ENCODE results near the gene GALC.

The GALC gene

GRCh38 chr14:88005978-88006851 is 13.2 kb upstream of the GALC start:
- DNase-seq (ENCODE audit: low spot score): no peak

DNA sequence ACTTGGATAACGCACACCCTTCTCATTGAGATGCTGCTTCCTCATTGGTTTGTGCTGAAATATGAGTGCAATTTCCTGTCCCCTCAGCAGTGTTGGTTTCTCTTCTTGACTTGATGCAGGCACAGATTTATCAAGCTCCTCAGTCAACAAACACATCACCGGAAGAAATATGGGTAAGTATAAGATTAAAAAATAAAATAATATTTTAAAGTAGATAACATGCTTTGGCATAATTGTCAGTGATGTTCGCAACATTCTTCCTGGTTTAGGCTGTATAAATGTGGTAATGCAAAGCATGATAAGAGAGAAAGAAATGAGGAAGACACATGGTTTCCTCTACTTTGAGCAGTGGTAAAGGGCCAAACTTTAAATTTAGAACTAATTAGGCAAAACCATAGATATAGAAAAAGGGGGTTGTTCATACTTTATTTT is 12.1 kb upstream of the GALC start, which contains the start of gene GPR65:
TSS of gene GPR65 (plus strand) at position 86 of the 432 bp plus-strand sequence. CDS start 5,713 bp downstream, outside the sequence.
- DNase-seq (ENCODE audit: low spot score): no peak

DNA sequence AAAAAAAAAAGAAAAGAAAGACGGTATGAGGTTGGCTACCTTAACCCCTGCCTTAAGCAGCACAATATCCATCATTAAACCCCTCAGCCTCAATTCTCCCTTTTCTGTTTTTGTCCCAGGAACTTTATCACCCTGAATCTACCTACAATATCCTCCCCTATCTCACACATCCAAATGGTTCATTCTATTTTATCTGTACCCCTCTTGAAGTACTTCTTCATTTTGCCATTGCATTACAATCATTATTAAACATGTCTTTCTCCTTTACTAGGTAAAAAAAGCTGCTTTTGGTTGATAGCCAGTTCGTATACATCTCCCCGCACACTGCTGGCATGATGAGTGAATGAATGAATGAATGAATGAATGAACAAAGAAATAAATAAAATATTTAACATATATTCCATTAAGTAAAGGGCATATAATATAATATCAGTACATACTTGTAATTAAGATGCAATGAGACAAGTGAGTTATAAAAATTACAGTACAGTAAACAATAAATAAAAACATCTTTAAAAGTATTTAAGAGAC is 11.6 kb upstream of the GALC start:
- DNase-seq (ENCODE audit: low spot score): no peak

- no peak for DNase-seq (ENCODE audit: low spot score)
Measured at GRCh38 chr14:88003425-88003824, 10.4 kb upstream of the GALC start.

DNA sequence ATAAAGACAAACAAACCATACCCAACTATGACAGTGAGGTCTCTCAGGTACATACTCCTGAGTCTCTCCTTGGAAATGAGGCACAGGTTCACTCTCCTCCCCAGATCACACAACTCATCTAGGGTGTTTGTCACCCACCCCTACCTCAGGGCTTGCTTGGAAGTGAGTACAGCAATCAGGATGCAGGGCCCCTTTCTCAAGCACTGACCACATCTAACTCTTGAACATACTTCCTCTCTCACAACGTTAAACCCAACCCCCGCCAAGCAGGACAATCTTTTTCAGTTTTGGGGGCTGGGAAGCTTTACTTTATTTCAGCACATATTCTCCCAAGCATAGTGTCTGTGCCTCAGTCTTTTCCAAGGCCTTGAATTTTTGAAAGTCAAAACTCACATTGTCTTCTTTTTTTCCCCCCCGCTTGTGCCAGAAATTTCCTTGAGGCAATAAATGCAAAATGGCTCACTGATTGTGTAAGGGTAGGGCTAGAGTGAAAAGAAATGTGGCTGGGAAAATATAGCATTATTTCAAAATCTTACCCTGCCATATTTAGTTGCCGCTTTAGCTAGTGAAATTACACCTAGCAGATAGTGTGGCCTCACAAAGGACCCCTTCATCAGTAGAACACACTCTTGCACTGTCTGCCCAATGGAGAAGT is 9.6 kb upstream of the GALC start:
- DNase-seq (ENCODE audit: low spot score): no peak

DNA sequence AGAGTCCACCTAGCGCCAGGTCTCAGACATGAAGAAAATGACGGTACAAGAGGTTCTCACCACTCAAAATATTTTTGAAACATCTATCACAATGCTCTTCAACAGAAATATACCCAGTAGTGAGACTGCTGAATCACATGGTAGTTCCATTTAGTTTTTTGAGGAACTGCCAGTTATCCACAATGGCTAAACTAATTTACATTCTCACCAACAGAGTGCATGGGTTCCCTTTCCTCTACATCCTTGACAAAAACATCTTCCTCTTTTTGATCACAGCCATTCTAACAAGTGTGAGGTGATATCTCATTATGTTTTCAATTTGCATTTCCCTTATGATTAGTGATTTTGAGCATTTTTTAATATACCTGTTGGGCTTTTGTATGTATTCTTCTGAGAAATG is 6.3 kb upstream of the GALC start:
- no peak for DNase-seq (ENCODE audit: low spot score)

DNA sequence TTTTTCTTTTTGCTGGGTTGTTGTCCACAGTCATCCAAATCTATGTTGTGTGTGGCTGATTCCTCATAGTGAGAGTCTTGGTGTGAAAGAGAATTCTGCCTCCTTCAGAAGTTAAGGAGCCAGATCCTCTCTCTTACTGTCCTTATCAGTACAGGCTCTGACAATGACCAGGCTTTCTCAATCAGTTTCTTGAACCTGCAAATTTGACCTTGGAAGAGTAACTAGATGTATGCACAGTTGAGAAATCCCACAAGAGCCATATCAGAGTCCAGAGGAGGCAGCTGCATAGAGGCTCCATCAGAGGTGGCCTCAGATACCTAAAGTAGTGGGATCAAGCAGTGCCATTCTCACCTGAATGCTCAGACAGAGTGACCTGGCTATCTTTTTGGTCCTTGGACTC is 5.5 kb upstream of the GALC start:
- no peak for DNase-seq (ENCODE audit: low spot score)

DNA sequence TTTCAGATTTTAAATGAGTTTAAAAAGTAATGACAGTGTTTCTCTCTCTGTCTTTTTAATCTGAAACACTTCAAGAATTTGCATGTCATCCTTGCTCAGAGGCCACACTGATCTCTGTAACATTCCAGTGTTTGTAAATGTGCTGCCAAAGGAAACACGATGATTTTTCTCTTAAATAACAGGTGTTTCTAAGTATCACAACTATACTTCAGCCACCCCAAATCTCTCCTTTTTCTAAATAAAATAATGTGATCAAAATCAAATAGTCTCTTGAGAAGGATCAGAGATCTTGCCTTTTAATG is 3.3 kb upstream of the GALC start:
- no peak for DNase-seq (ENCODE audit: low spot score)

- no peak for DNase-seq (ENCODE audit: low spot score)
Measured at GRCh38 chr14:87995500-87996290, 2.7 kb upstream of the GALC start.

GRCh38 chr14:87994974-87995373 is 2.0 kb upstream of the GALC start:
- DNase-seq (ENCODE audit: low spot score): no peak

- DNase-seq (ENCODE audit: low spot score): no peak
Measured at GRCh38 chr14:87992346-87992717, 650 bp downstream of the GALC start.

DNA sequence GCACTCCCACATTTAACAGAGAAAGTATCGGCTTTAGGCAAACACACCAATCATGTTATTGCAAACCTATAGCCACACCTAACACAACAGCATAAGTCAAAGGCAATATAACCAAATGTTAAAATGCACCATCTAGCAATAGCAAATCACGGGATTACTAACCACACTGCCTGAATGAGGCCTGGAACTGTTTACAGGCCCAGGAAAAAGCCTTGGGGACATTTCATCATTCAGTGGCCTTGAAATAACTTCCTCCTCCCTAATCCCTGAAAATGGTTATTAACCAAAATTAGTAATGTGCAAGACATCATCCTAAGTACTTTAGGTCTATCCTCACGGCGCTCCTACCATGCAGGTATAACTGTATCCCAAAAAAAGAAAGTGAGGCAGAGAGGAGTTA is 2.3 kb downstream of the GALC start:
- DNase-seq (ENCODE audit: low spot score): no peak

GRCh38 chr14:87989956-87990299 is 3.1 kb downstream of the GALC start:
- DNase-seq (ENCODE audit: low spot score): no peak

DNA sequence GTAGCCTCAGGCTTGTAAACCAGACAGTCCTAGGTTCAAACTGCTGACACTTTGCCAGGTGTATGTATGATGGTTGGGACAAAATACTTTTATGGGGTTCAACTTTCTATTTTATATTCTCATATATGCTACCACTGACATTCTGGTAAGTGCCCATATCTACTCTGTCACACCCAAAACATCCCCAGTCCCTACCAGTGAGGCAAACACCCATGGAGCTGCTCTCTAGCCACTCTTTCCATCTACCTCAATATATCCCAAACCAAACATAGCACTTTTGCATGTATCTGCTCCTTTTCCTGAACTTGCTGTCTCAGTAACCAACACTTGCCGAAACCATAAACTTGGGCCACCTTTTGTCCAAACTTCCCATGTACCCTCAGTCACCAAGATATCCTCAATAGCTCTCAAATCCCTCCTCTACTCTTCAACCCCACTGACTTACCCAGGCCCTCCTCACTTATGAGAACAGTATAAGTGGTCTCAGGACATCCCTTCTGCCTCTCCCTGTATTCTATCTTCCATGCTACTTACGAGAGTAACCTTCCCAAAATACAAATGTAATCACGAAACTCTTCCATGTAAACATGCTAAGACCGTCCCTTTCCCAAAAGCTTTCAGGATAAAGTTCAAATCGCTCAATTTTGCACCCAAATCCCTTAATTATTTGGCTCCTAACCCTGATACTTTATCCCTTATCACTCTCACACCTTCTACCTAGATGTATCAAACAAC is 3.6 kb downstream of the GALC start:
- DNase-seq (ENCODE audit: low spot score): no peak

GRCh38 chr14:87979689-87980088 is 13.3 kb downstream of the GALC start:
- DNase-seq (ENCODE audit: low spot score): no peak

- no peak for DNase-seq (ENCODE audit: low spot score)
Measured at GRCh38 chr14:87975636-87976035, 17.3 kb downstream of the GALC start.

DNA sequence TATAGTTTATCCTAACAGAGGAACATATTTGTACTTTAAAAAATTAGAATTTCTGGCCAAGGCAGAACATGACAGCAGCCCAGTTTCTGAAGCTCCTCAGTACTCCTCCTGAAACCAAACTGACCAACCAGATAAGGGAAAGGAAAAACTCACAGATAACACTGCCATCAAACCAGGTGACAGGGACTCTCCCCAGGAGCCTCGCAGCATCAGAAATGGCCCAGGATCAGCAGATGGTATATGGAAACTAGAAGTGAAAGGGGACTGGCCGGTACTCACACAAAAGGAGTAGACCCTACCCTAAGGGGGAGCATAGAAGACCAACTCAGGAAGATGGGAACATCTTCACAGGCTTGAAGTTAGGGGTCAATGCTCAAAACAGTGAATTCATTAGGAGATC is 22.0 kb downstream of the GALC start:
- no peak for DNase-seq (ENCODE audit: low spot score)

GRCh38 chr14:87967496-87967895 is 25.5 kb downstream of the GALC start:
- DNase-seq (ENCODE audit: low spot score): no peak

DNA sequence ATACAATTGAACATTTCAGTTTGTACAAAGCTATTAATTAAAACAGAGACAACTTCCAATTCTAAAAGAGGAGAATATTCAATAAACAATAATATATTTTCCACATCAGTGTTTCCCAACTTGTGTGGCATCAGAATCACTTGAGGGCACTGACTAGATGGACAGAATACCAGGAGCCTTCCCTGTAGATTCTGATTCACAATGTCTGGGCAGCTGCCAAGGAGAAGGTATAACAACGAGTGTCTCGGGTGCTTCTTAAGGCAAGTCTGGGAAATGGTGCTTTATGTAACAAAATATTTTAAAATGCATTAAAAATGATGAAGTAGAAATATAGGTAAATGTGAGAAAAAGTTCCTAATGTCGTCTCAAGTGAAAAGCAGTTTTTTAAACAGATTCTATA is 26.2 kb downstream of the GALC start:
- no peak for DNase-seq (ENCODE audit: low spot score)

- no peak for DNase-seq (ENCODE audit: low spot score)
Measured at GRCh38 chr14:87961246-87961645, 31.7 kb downstream of the GALC start.

DNA sequence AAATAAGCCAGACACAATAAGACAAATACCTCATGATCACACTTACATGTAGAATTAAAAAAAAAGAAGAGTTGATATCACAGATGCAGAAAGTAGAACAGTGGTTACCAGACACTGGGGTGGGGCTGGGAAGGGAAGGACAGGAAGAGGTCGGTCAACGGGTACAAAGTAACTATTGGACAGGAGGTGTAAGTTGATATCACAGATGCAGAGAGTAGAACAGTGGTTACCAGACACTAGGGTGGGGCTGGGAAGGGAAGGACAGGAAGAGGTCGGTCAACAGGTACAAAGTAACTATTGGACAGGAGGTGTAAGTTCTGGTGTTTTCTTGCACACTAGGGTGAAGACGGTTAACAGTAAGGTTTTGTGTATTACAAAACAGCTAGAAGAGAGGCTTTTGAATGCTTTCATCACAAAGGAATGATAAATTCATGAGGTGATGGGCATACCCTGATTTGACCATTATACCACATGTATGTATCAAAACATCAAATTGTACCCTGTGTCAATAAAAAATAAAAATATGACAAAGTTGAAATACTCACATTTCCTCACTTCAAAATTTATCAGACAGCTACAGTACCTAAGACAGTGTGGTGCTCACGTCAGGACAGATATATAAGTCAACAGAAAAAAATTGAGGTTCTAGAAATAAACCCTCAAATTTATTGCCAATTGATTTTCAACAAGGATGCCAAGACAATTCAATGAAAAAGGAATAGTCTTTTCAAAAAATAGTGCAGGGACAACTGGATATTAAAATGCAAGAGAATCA is 32.8 kb downstream of the GALC start:
- no peak for DNase-seq (ENCODE audit: low spot score)
